Measurements from ENCODE around the gene IGSF22. TPM values are rescaled to one million over a fixed set of nuclear protein-coding genes. Genes with fewer than 3 reads are reported as not detected.

The IGSF22 gene
- total and polyA plus RNA-seq, 2 of the 13 experiments (the other 11 are each of a cell fraction or from before 2014, with no cell fraction given) = not detected

GRCh38 chr11:18752502-18752901 is 26.5 kb upstream of the IGSF22 start:
- ChIA-PET CTCF (ENCODE audit: low intra/inter-chr PET ratio, low total read pairs) (no interaction called here), POLR2A (no interaction called here)
- no TSS peak for BruUV-seq (replicated peaks)
- whole genome bisulfite sequencing (ENCODE audit: low lambda C conversion rate) = 3% methylated on average over 3 of the region's 3 CpGs
- ATAC-seq (no peak), FAIRE-seq (no peak), DNase-seq (ENCODE audit: low spot score) (no peak)
- H3K9ac ChIP-seq (ENCODE audit: insufficient read depth, low read depth, low read length) = no peak overlapping the region
- H3K9me3 ChIP-seq (ENCODE audit: low read length) = no peaks in the 10 kb centered on the region
- intact Hi-C loops (cut with micrococcal nuclease; ENCODE audit: unreplicated experiment) (no loop called here), in situ Hi-C loops (cut with HindIII; ENCODE audit: extremely low pct_ligation_motif_present, low pct_unique_long_range_greater_than_20kb) (no loop called here)
- H3K4me1 ChIP-seq (ENCODE audit: insufficient read depth, low read length) = peaks cover 12% of the 10 kb centered on the region
- no peak overlapping the region for H2AFZ ChIP-seq (ENCODE audit: low read length)
- H3K4me3 ChIP-seq (replicated peaks in 1 of 3; ENCODE audit: insufficient read depth in 1 of 3, low read depth in 2 of 3, low read length in 3 of 3) = no peak overlapping the region
- H3K4me2 ChIP-seq (ENCODE audit: low read depth, low read length) = no peak overlapping the region
- TF ChIP-seq ZNF276 (CRISPR knock-in tag; IDR thresholded peaks at IDR 0.05; ENCODE audit: low read depth) = no peak
- TF ChIP-seq AGO1 (IDR thresholded peaks at IDR 0.05; ENCODE audit: low read depth, low read length, poor library complexity, severe bottlenecking) = no peak
- H3K79me2 ChIP-seq (ENCODE audit: insufficient read depth, low read length) = no peaks in the 10 kb centered on the region
- H3K27me3 ChIP-seq (ENCODE audit: control insufficient read depth in 1 of 2, insufficient read depth in 2 of 2, low read length in 2 of 2) = peaks cover 4 to 35% of the 10 kb centered on the region in 2 experiments; a peak in 4 of 5 replicates
- no peaks in the 10 kb centered on the region for H4K20me1 ChIP-seq (ENCODE audit: insufficient read depth, low read length)
- H3K36me3 ChIP-seq (replicated peaks in 1 of 2; ENCODE audit: control insufficient read depth in 1 of 2, insufficient read depth in 2 of 2, low read length in 2 of 2) = no peaks in the 10 kb centered on the region
- no peak overlapping the region for H3K27ac ChIP-seq (ENCODE audit: extremely low read length, insufficient read depth, low read length)

GRCh38 chr11:18750944-18751343 is 25.0 kb upstream of the IGSF22 start:
- Histone ChIP-seq H3K4me3 (replicated peaks in 1 of 3; ENCODE audit: insufficient read depth in 1 of 3, low read depth in 2 of 3, low read length in 3 of 3) (no peak overlapping the region), H3K9ac (ENCODE audit: insufficient read depth, low read depth, low read length) (no peak overlapping the region), H3K36me3 (replicated peaks in 1 of 2; ENCODE audit: control insufficient read depth in 1 of 2, insufficient read depth in 2 of 2, low read length in 2 of 2) (no peaks in the 10 kb centered on the region), H3K79me2 (ENCODE audit: insufficient read depth, low read length) (no peaks in the 10 kb centered on the region), H3K4me1 (ENCODE audit: insufficient read depth, low read length) (peaks cover 12% of the 10 kb centered on the region), H3K9me3 (ENCODE audit: low read length) (no peaks in the 10 kb centered on the region), H3K4me2 (ENCODE audit: low read depth, low read length) (no peak overlapping the region), H2AFZ (ENCODE audit: low read length) (no peak overlapping the region), H3K27me3 (ENCODE audit: control insufficient read depth in 1 of 2, insufficient read depth in 2 of 2, low read length in 2 of 2) (peaks cover 4 to 33% of the 10 kb centered on the region in 2 experiments; a peak in 4 of 5 replicates), H4K20me1 (ENCODE audit: insufficient read depth, low read length) (no peaks in the 10 kb centered on the region), H3K27ac (ENCODE audit: extremely low read length, insufficient read depth, low read length) (no peak overlapping the region)
- no peak for FAIRE-seq
- no peak for ATAC-seq
- in situ Hi-C loops (cut with HindIII; ENCODE audit: extremely low pct_ligation_motif_present, low pct_unique_long_range_greater_than_20kb) = no loop called here
- 10% methylated on average over 3 of the region's 3 CpGs for WGBS (ENCODE audit: low lambda C conversion rate)
- ChIA-PET CTCF (ENCODE audit: low intra/inter-chr PET ratio, low total read pairs) (no interaction called here), POLR2A (no interaction called here)
- no peak for DNase-seq (ENCODE audit: low spot score)
- TF ChIP-seq KMT2A (CRISPR knock-in tag; IDR thresholded peaks at IDR 0.05) (no peak), HNRNPL (IDR thresholded peaks at IDR 0.05; ENCODE audit: low read depth, low read length) (no peak), CCAR2 (optimal IDR thresholded peaks at IDR 0.05; ENCODE audit: low read depth, low read length) (no peak), ZNF232 (CRISPR knock-in tag; IDR thresholded peaks at IDR 0.05; ENCODE audit: borderline replicate concordance) (no peak), ZBTB21 (CRISPR knock-in tag; IDR thresholded peaks at IDR 0.05) (no peak), ARHGAP35 (CRISPR knock-in tag; IDR thresholded peaks at IDR 0.05; ENCODE audit: borderline replicate concordance) (no peak), YY1 (IDR thresholded peaks at IDR 0.05; ENCODE audit: insufficient read depth, insufficient replicate concordance, low read depth, low read length) (no peak), ZNF543 (CRISPR knock-in tag; IDR thresholded peaks at IDR 0.05) (no peak), ZNF678 (CRISPR knock-in tag; IDR thresholded peaks at IDR 0.05) (no peak), ZNF570 (CRISPR knock-in tag; IDR thresholded peaks at IDR 0.05; ENCODE audit: borderline replicate concordance) (no peak), STAT5B (CRISPR knock-in tag; IDR thresholded peaks at IDR 0.05) (no peak)
- BruUV-seq (replicated peaks) = no TSS peak
- intact Hi-C loops (cut with micrococcal nuclease; ENCODE audit: unreplicated experiment) = no loop called here

Data from HepG2 (cell line).